Sigmoid colon (tissue), 7 donors: ENCODE measurements around the gene SLC5A7. TPM values are rescaled to one million over a fixed set of nuclear protein-coding genes. Genes with fewer than 3 reads are reported as not detected.

Experiments used
- DNase-seq: peaks from one replicate; pipeline ENCODE4 v3.0.0-alpha.2; 2019
- H3K27ac ChIP-seq, 4 donors: fragments of 200-600 bp; sonication (generic); one replicate each; pipeline ENCODE4 v1.5.1; 2016 to 2019; ENCODE audit warnings: mild to moderate bottlenecking in 1 of 4
- H3K27me3 ChIP-seq, 3 donors: fragments of 200-600 bp; sonication (generic); one replicate each; pipeline ENCODE4 v1.5.1; 2019; ENCODE audit warnings: mild to moderate bottlenecking in 1 of 3
- H3K36me3 ChIP-seq, 4 donors: fragments of 200-600 bp; sonication (generic); one replicate each; pipeline ENCODE4 v1.5.1; 2016 to 2019
- H3K4me1 ChIP-seq, 4 donors: fragments of 200-600 bp; sonication (generic); one replicate each; pipeline ENCODE4 v1.5.1; 2017 to 2019
- H3K4me3 ChIP-seq, 4 donors: fragments of 200-600 bp; sonication (generic); one replicate each; pipeline ENCODE4 v1.5.1; 2017 to 2019; ENCODE audit warnings: mild to moderate bottlenecking in 2 of 4, moderate library complexity in 1 of 4
- H3K9me3 ChIP-seq, 4 donors: fragments of 200-600 bp in 3 of 4; sonication (generic) in 3 of 4; one replicate each; pipeline versions ENCODE4 v1.5.1 to v1.6.1; 2013 to 2019
- EP300 ChIP-seq, 4 donors: sonication (generic); formaldehyde crosslinking; IDR thresholded peaks; one replicate each; pipeline ENCODE4 v1.6.1; 2017; ENCODE audit warnings: antibody characterized with exemption in 4 of 4
- POLR2A ChIP-seq, 2 donors: fragments of 450-650 bp; IDR thresholded peaks; one replicate each; pipeline ENCODE4 v1.6.1; 2016; ENCODE audit warnings: antibody characterized with exemption in 2 of 2, mild to moderate bottlenecking in 2 of 2, moderate library complexity in 2 of 2
- POLR2AphosphoS5 ChIP-seq, 4 donors: sonication (generic); formaldehyde crosslinking; IDR thresholded peaks; one replicate each; pipeline ENCODE4 v1.6.1; 2017; ENCODE audit warnings: antibody characterized with exemption in 4 of 4
- WGBS, 2 donors: extraction: QIAGEN DNeasy Blood & Tissue Kit; methylation state at CpG; one replicate each; pipeline ENCODE4 v1.1.7; 2013; 5-methylcytosine and 5-hydroxymethylcytosine counted together
- intact Hi-C: fragments of 100-400 bp; cut with DNase I; formaldehyde crosslinking; loops from one replicate; pipeline ENCODE4 v1.15.1; 2023
- polyA plus RNA-seq, 3 donors: library from polyadenylated mRNA; stranded (reverse); fragments of 200-250 nt; gene quantifications; one replicate each; pipeline ENCODE4 v1.2.3, GENCODE V29; 2013
- total RNA-seq, 4 donors: library from RNA; depleted of rRNA; stranded (reverse); fragments of >200 nt; gene quantifications; one replicate each; pipeline ENCODE4 v1.1.0, GENCODE V29; 2016
- TF ChIP-seq, protein P1 (sequence below), 4 experiments: fragments of 450-650 bp in 3 of 4; fragments of 200-600 bp in 1 of 4; IDR thresholded peaks; one replicate each; pipeline ENCODE4 v1.5.1; 2016 to 2019; ENCODE audit warnings: antibody characterized with exemption in 4 of 4, mild to moderate bottlenecking in 3 of 4, moderate library complexity in 2 of 4
- donor health status: healthy with polysubstance abuse.
- donor health status: Bipolar disorder and iron deficiency.
- donor health status: healthy.

SLC5A7 gene
- total and polyA plus RNA-seq, 7 donors, result 0.79 to 2.9 (median 1.9) TPM; not detected in 2

DNA sequence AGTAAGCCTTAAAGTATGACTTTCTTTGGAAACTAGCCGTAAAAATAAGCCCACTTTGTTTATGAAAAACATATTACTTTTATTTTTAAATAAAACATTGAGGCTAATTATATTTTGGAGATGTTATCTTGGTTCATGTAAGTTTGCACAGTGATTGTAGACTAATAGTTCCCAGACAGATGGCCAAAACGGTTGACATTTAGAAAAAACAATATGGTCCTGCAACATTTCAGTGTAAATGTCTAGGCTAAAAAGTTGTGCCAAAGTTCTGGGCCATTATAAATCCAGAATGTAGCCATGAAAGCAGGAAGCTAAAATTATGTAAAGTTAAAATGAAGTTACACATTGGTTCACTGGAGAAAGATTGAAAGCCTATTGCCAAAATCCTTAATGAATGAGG is 43.6 kb downstream of the SLC5A7 start:
- no peaks in the 10 kb centered on the region for H3K27me3 ChIP-seq
- peaks cover 0 to 15% (median 11%) of the 10 kb centered on the region in 4 donors for H3K4me1 ChIP-seq
- no peaks in the 10 kb centered on the region for H3K9me3 ChIP-seq
- no peak overlapping the region for H3K4me3 ChIP-seq
- no peak for DNase-seq
- H3K36me3 ChIP-seq, result no peaks in the 10 kb centered on the region
- intact Hi-C loops, result no loop called here
- TF ChIP-seq POLR2AphosphoS5 (IDR thresholded peaks at IDR 0.05) (peak in 1 of 4 donors; percentile 9), POLR2A (IDR thresholded peaks at IDR 0.05) (no peak)
- TF ChIP-seq, protein P1, sequence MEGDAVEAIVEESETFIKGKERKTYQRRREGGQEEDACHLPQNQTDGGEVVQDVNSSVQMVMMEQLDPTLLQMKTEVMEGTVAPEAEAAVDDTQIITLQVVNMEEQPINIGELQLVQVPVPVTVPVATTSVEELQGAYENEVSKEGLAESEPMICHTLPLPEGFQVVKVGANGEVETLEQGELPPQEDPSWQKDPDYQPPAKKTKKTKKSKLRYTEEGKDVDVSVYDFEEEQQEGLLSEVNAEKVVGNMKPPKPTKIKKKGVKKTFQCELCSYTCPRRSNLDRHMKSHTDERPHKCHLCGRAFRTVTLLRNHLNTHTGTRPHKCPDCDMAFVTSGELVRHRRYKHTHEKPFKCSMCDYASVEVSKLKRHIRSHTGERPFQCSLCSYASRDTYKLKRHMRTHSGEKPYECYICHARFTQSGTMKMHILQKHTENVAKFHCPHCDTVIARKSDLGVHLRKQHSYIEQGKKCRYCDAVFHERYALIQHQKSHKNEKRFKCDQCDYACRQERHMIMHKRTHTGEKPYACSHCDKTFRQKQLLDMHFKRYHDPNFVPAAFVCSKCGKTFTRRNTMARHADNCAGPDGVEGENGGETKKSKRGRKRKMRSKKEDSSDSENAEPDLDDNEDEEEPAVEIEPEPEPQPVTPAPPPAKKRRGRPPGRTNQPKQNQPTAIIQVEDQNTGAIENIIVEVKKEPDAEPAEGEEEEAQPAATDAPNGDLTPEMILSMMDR (IDR thresholded peaks at IDR 0.05), result no peak
- H3K27ac ChIP-seq, result no peak overlapping the region
- WGBS, 2 donors, result 69 to 72% methylated on average over 2 of the region's 2 CpGs

DNA sequence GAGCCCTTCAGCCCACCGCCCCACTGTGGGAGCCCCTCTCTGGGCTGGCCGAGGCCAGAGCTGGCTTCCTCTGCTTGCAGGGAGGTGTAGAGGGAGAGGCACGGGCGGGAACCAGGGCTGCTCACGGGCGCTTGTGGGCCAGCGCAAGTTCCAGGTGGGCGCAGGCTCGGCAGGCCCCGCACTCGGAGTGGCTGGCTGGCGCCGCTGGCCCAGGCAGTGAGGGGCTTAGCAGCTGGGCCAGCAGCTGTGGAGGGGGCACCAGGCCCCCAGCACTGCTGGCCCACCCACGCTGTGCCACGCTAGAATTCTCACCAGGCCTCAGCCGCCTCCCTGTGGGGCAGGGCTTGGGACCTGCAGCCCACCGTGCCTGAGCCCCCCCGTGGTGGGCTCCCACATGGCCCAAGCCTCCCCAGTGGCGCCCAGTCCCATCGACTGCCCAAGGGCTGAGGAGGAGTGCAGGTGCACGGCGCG is 45.2 kb downstream of the SLC5A7 start:
- WGBS, 2 donors, result 96% methylated on average over 23 of the region's 23 CpGs
- Histone ChIP-seq H3K36me3 (no peaks in the 10 kb centered on the region), H3K4me1 (peaks cover 0 to 15% (median 11%) of the 10 kb centered on the region in 4 donors), H3K27ac (no peak overlapping the region), H3K4me3 (no peak overlapping the region), H3K9me3 (no peaks in the 10 kb centered on the region), H3K27me3 (no peaks in the 10 kb centered on the region)
- no peak for DNase-seq
- intact Hi-C loops, result no loop called here
- no peak for TF ChIP-seq POLR2AphosphoS5 (IDR thresholded peaks at IDR 0.05)
- no peak for TF ChIP-seq POLR2A (IDR thresholded peaks at IDR 0.05)
- no peak for TF ChIP-seq EP300 (IDR thresholded peaks at IDR 0.05)
- TF ChIP-seq, protein P1 (IDR thresholded peaks at IDR 0.05), result no peak

DNA sequence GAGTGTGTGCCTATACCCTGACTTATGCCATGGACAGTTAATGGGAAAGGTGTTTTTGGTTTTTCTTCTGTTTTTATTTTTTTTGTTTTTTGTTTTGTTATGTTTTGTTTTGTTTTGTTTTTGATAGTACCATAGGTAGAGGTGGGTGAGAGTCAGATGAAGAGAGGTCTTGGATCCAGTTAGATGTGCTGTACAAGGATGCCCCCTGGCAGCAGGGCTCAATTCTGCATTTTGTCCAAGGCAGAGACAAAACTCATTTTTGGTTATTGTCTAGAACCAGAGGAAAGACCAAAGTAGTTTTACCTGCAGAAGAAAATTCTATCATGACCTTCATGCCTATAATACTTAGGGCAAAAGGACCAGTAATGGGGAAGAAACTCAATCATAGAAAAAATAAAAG is 48.5 kb downstream of the SLC5A7 start:
- DNase-seq, result no peak
- TF ChIP-seq POLR2AphosphoS5 (IDR thresholded peaks at IDR 0.05), result no peak
- TF ChIP-seq EP300 (IDR thresholded peaks at IDR 0.05), result no peak
- TF ChIP-seq, protein P1 (IDR thresholded peaks at IDR 0.05), result no peak
- TF ChIP-seq POLR2A (IDR thresholded peaks at IDR 0.05), result no peak
- Histone ChIP-seq H3K4me3 (no peak overlapping the region), H3K9me3 (no peaks in the 10 kb centered on the region), H3K36me3 (no peaks in the 10 kb centered on the region), H3K27ac (no peak overlapping the region), H3K27me3 (no peaks in the 10 kb centered on the region), H3K4me1 (peaks cover 0 to 7% (median 5%) of the 10 kb centered on the region in 4 donors)
- intact Hi-C loops, result no loop called here

DNA sequence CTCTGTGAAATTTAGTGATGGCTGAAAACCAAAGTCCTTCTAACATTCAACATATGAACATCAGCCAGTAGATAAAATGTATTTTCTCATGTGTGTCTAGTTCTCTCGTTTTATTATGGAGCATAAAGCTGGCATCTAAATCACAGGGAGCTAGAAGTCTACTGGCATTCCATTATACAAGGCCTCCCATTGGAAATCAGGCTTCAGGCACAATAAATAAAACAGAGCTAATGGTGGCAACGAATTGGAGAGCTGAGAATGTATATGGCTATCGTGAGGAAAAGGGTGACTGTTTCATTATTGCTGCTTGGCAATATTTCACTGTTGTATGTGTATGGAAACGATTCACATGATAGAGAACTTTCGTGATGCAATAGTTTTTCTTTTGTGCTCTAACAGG is 62.4 kb downstream of the SLC5A7 start:
- TF ChIP-seq POLR2A (IDR thresholded peaks at IDR 0.05), result no peak
- no peak for TF ChIP-seq EP300 (IDR thresholded peaks at IDR 0.05)
- TF ChIP-seq, protein P1 (IDR thresholded peaks at IDR 0.05), result no peak
- no peak for TF ChIP-seq POLR2AphosphoS5 (IDR thresholded peaks at IDR 0.05)
- Histone ChIP-seq H3K4me3 (no peak overlapping the region), H3K27ac (no peak overlapping the region), H3K27me3 (no peaks in the 10 kb centered on the region), H3K4me1 (no peaks in the 10 kb centered on the region), H3K9me3 (peaks cover 0 to 7% (median 2%) of the 10 kb centered on the region in 4 donors), H3K36me3 (no peaks in the 10 kb centered on the region)
- intact Hi-C loops, result no loop called here
- 64 to 77% methylated on average over 5 of the region's 5 CpGs for WGBS, 2 donors
- DNase-seq, result no peak

DNA sequence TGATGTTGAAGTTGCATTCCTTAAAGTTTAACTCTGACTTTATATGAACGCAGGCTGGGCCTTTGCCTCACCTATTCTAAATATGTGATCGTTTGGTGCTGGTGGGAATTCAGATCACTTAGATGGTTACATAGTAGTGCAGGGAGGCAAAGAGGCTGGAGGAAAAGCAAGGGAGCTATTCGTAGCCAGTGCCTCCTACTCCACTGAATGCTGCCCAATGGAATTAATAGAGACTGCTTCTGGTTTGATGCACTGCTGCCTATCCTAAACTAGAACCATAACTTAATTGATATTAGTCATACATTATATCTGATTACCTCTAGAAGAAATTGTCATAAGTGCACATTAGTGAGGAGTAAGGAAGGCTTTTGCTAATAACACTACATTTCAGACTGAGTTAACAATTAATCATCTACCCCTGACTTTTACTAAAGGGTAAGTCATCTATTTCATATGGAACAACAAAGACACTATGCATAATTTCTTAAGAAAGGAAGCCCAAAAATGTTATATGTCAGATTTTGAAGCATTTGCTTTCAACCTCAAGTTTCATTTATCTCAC is 72.3 kb downstream of the SLC5A7 start:
- no peaks in the 10 kb centered on the region for H3K36me3 ChIP-seq
- no peaks in the 10 kb centered on the region for H3K9me3 ChIP-seq
- H3K4me3 ChIP-seq, result no peak overlapping the region
- DNase-seq, result no peak
- intact Hi-C loops, result no loop called here
- no peak overlapping the region for H3K27ac ChIP-seq
- H3K4me1 ChIP-seq, result no peaks in the 10 kb centered on the region
- TF ChIP-seq EP300 (IDR thresholded peaks at IDR 0.05) (no peak), POLR2A (IDR thresholded peaks at IDR 0.05) (no peak), POLR2AphosphoS5 (IDR thresholded peaks at IDR 0.05) (no peak)
- TF ChIP-seq, protein P1 (IDR thresholded peaks at IDR 0.05), result no peak
- H3K27me3 ChIP-seq, result no peaks in the 10 kb centered on the region
- WGBS, 2 donors, result 41 to 65% methylated on average over 3 of the region's 3 CpGs
